Ascending aorta (tissue), 2 donors: ENCODE measurements around the gene AKAP6. TPM values are rescaled to one million over a fixed set of nuclear protein-coding genes. Genes with fewer than 3 reads are reported as not detected.

Experiments
- DNase-seq, 2 donors: peaks; one replicate each; pipeline ENCODE4 v3.0.0-alpha.2; 2019; ENCODE audit warnings: low spot score in 2 of 2
- H3K27ac ChIP-seq, 2 donors: fragments of 200-600 bp; sonication (generic); one replicate each; pipeline ENCODE4 v1.5.1; 2016 to 2017; ENCODE audit warnings: mild to moderate bottlenecking in 1 of 2
- H3K27me3 ChIP-seq: fragments of 200-600 bp; sonication (generic); one replicate; pipeline ENCODE4 v1.5.1; 2017
- H3K36me3 ChIP-seq, 2 donors: fragments of 200-600 bp; sonication (generic); one replicate each; pipeline ENCODE4 v1.5.1; 2016
- H3K4me1 ChIP-seq, 2 donors: fragments of 200-600 bp; sonication (generic); one replicate each; pipeline ENCODE4 v1.5.1; 2016 to 2017; ENCODE audit warnings: mild to moderate bottlenecking in 1 of 2
- H3K4me3 ChIP-seq, 2 donors: fragments of 200-600 bp; sonication (generic); one replicate each; pipeline ENCODE4 v1.5.1; 2016 to 2017; ENCODE audit warnings: mild to moderate bottlenecking in 1 of 2
- H3K9me3 ChIP-seq, 2 donors: fragments of 200-600 bp; sonication (generic); one replicate each; pipeline ENCODE4 v1.5.1; 2016
- CTCF ChIP-seq, 3 experiments: fragments of 200-600 bp in 2 of 3; fragments of 450-650 bp in 1 of 3; sonication (generic) in 2 of 3; IDR thresholded peaks; one replicate each; pipeline ENCODE4 v1.5.1; 2016 to 2019; ENCODE audit warnings: antibody characterized with exemption in 3 of 3, mild to moderate bottlenecking in 1 of 3, moderate library complexity in 1 of 3
- intact Hi-C: fragments of 100-400 bp; cut with DNase I; formaldehyde crosslinking; loops from one replicate; pipeline ENCODE4 v1.15.1; 2023
- total RNA-seq: library from RNA; depleted of rRNA; stranded (reverse); fragments of >200 nt; gene quantifications from one replicate; pipeline ENCODE4 v1.1.0, GENCODE V29; 2016

Gene AKAP6
- total RNA-seq, 1 donor from 2014 or later, result 21.1 TPM

DNA sequence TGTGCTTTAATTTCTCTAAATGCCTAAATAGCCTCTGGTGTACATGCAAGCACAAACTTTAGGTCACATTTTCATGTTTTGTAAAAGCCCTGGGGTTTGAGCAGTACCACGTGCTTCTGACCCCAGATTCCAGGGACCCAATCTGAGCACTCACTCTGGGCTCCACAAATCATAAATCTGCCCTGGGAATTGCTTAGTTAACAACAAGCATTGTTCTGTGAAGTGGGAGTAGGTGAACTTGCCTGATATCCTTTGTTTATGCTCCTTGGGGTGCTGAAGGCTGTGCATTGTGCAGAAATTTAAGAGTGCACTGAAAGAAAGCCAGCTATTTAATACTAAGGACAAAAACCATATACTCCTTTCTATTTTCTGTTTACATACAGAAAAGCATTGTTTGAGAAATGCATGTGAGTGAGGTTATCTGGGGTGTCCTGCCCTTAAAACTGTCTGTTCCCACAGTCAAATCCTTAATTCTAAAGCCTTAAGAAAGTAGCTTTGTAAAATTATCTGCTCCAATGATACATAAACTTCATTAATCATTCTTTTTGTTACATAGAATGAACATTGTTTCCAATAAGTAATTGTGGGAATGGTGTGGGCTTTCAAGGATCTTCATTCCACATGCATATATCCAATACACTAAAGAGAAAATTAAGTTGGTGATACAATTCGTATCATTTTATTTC lies 351.0 kb downstream of the AKAP6 start:
- intact Hi-C loops, result no loop called here
- Histone ChIP-seq H3K9me3 (no peaks in the 10 kb centered on the region), H3K4me1 (peaks cover 0 to 17% of the 10 kb centered on the region in 2 donors)

DNA sequence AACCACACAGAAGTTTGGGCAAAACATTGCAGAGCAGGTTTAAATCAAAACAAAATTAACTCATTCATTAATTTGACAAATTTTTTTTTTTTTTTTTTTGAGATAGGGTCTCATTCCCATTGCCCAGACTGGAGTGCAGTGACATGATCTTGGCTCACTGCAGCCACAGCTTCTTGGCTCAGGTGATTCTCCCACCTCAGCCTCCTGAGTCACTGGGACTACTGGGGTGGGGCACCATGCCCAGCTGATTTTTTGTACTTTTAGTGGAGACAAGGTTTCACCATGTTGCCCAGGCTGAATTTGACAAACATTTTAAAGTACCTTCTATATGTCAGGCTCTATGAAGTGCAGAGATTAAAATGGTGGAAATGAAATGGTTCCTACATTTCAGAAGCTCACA lies 352.5 kb downstream of the AKAP6 start:
- no peak for DNase-seq
- Histone ChIP-seq H3K27me3 (no peaks in the 10 kb centered on the region), H3K9me3 (no peaks in the 10 kb centered on the region), H3K27ac (no peak overlapping the region), H3K4me1 (peaks cover 0 to 4% of the 10 kb centered on the region in 2 donors), H3K4me3 (no peak overlapping the region), H3K36me3 (no peaks in the 10 kb centered on the region)
- intact Hi-C loops, result no loop called here
- no peak for TF ChIP-seq CTCF (IDR thresholded peaks at IDR 0.05)

More for the DNA sequence above, 351.0 kb downstream of the AKAP6 start:
- Histone ChIP-seq H3K36me3 (no peaks in the 10 kb centered on the region), H3K27me3 (no peaks in the 10 kb centered on the region), H3K27ac (no peak overlapping the region), H3K4me3 (no peak overlapping the region)
- DNase-seq, result no peak
- no peak for TF ChIP-seq CTCF (IDR thresholded peaks at IDR 0.05)

GRCh38 chr14:32682214-32682613 lies 353.1 kb downstream of the AKAP6 start:
- H3K4me3 ChIP-seq, result no peak overlapping the region
- no peak for DNase-seq
- H3K4me1 ChIP-seq, result no peaks in the 10 kb centered on the region
- no peak overlapping the region for H3K27ac ChIP-seq
- H3K27me3 ChIP-seq, result no peaks in the 10 kb centered on the region
- no peaks in the 10 kb centered on the region for H3K9me3 ChIP-seq
- H3K36me3 ChIP-seq, result no peaks in the 10 kb centered on the region
- intact Hi-C loops, result no loop called here
- TF ChIP-seq CTCF (IDR thresholded peaks at IDR 0.05), result no peak

GRCh38 chr14:32683679-32684078 lies 354.6 kb downstream of the AKAP6 start:
- no peak overlapping the region for H3K27ac ChIP-seq

DNA sequence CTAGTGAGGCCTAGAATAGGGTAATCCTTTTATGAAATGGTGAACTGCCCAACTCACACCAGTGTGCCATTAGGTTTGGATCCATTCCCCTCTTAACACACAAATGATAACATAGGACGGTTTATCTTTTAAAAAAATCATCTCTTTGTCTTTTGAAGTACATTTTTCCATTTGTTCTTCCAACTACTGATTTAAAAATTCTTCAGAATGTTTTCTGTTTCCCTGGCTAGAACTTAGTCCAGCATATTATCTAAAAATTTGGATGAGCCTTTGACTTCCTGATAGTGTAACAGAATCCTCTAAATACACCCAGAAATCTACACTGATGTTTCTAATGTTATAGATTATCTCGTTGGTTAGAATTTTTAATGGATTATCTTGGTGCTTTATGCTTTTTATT lies 359.8 kb downstream of the AKAP6 start:
- no peaks in the 10 kb centered on the region for H3K9me3 ChIP-seq
- intact Hi-C loops, result no loop called here
- DNase-seq, result no peak
- H3K4me1 ChIP-seq, result no peaks in the 10 kb centered on the region
- H3K36me3 ChIP-seq, result no peaks in the 10 kb centered on the region
- no peak overlapping the region for H3K27ac ChIP-seq
- no peak for TF ChIP-seq CTCF (IDR thresholded peaks at IDR 0.05)
- H3K4me3 ChIP-seq, result no peak overlapping the region
- no peaks in the 10 kb centered on the region for H3K27me3 ChIP-seq

More at GRCh38 chr14:32683679-32684078, 354.6 kb downstream of the AKAP6 start:
- Histone ChIP-seq H3K27me3 (no peaks in the 10 kb centered on the region), H3K4me1 (no peaks in the 10 kb centered on the region), H3K36me3 (no peaks in the 10 kb centered on the region), H3K9me3 (no peaks in the 10 kb centered on the region), H3K4me3 (no peak overlapping the region)
- DNase-seq, result no peak
- intact Hi-C loops, result no loop called here
- TF ChIP-seq CTCF (IDR thresholded peaks at IDR 0.05), result no peak
